Stimulated activated CD4-positive, alpha-beta T cell treated with anti-CD3 and anti-CD28 coated beads, TNF-alpha, amount 100 ng/mL, for 4 hours (primary cell): ENCODE results near the gene F2.
"Not testable (repeated sequence)": the region's sequence is repeated elsewhere in the genome, so short reads cannot be mapped to it uniquely, and the experiment has no call there.

Experiments used
- DNase-seq, 3 experiments: peaks; one replicate each; pipeline ENCODE4 v3.0.0-alpha.2; 2020; ENCODE audit warnings: low read depth in 3 of 3

Gene F2

GRCh38 chr11:46719048-46719542, at the start of gene F2:
Gene F2, plus strand, starts transcription at chr11:46719213. Its CDS starts 23 bp downstream, at chr11:46719236.
- DNase-seq = no peak

DNA sequence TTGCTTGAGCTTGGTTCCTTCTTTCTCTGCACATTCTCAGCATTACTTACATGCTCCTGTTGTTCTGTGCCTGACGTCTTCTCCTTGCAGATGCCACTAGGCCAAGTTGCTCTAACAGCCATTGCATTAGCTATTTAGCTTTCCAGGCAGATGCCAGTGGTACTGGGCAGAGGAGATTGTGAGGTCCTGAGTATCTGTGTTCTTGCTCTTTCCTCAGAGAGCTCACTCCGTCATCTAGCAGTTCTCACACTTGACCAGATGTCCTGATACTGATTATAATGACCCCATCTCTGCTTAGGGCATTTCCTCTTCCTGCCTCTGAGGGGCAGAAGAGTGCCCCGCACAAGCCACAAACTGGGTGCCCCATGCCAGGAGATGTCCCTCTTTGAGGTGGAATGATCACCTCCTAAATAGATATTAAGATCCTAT, 49.3 kb upstream of the F2 start:
- DNase-seq = no peak

- DNase-seq = not testable (repeated sequence)
These were observed 48.5 kb upstream of the F2 start for GRCh38 chr11:46670521-46670920.

GRCh38 chr11:46671958-46672315, 47.1 kb upstream of the F2 start:
- DNase-seq = no peak

DNA sequence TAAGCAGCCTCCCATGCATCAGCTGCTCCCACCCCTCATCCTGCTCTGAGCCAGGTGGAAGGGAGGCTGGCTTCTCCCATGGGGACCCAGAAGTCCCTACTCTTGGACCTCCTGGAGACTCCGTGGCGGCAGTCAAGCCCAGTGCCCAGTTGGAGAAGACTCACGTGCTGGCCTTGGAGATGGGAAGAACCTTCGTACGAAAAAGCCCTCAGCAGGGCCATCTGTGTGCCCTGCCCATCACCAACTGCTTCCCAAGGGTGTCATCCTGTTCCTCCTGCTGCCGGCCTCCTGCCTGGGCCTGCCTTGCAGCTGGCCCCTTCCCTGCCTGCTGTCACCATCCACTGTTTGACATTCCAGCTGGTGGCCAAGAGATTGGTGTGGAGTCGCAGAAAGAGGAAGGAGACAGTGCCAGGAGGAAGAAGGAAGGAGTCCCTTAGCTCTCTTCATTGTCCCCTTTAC, 46.6 kb upstream of the F2 start:
- no peak for DNase-seq

GRCh38 chr11:46673713-46674462, 45.1 kb upstream of the F2 start:
- DNase-seq = no peak

GRCh38 chr11:46674463-46675287, 44.3 kb upstream of the F2 start:
- DNase-seq = no peak

DNA sequence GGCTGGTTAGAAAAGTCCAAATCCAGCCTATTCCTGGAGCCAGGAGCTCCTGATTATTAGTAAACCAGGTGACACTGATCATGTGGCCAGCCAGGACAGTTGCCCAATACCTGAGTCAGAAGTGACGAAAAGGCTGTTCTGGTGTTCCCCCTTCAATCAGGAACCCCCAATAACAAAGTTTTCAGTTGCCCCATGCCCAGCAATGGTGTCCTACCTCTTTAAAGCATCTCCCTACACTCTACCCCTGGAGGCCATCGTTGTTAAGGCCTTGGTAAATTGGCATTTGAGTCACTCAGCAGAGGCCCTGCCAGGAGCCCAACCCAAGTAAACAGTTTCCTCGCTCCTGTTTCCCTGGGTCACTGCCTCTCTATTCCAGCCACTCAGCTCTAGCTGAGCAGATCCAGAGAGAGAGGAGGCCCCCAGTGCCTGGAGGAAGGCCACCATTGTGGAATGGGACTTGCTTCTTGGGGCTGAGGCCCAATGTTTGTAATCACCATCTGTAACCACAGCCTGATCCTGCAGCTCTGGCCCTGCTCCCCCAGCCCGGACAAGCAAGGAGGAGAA, 43.6 kb upstream of the F2 start:
- no peak for DNase-seq

- no peak for DNase-seq
These were observed 43.1 kb upstream of the F2 start for GRCh38 chr11:46675949-46676348.

DNA sequence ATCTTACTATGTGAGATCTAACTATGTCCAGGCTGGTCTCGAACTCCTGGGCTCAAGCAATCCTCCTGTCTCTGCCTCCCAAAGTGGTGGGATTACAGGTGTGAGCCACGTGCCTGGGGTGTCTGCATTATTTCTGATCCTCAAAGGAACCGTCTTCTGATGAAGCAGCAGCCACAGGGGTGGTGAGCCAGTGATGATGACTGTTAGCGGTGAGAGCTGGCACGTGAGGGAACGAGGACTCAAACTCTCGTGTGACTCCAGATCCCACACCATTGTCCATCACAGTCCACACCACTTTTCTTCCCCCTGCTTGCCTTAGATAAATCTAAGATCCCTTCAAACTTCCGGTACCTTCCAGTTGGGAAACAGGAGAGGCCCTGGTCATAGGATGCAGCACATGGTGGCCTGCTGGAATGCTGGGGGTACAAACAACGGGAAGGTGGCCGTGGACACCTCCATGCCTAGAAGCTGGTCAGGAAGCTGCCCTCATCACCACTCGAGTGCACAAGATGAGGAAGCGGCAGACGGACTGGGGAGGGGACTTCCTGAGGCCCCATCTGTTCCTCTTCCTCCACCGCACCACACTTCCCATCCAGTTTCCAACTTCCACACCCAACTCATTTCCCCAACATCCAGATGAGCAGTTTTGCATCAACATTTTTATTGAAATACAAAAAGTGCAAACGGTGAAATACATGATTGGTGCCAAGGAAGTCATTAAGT, 42.4 kb upstream of the F2 start:
- DNase-seq = no peak

DNA sequence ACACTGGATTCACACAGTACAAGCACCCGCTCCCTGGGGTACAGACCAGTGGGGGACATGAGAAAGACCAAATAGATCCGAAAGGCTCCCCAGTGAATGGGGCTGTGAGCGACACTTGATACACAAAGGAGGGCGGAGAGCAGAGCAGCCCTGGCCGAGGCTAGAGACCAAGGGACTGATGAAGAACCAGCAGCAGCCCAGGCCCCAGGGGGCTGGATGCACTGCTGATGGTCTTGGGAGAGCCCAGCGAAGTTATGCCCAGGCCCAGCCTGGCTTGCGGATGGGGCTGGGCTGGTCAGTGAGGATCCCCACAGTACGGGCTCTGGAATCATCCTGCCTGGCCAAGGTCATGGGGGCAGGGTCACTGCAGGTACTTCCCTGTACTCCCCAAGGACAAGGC, 41.8 kb upstream of the F2 start:
- DNase-seq = no peak

- DNase-seq = no peak
These were observed 40.8 kb upstream of the F2 start for GRCh38 chr11:46677991-46678740.

- DNase-seq = no peak
These were observed 40.3 kb upstream of the F2 start for GRCh38 chr11:46678741-46679130.

DNA sequence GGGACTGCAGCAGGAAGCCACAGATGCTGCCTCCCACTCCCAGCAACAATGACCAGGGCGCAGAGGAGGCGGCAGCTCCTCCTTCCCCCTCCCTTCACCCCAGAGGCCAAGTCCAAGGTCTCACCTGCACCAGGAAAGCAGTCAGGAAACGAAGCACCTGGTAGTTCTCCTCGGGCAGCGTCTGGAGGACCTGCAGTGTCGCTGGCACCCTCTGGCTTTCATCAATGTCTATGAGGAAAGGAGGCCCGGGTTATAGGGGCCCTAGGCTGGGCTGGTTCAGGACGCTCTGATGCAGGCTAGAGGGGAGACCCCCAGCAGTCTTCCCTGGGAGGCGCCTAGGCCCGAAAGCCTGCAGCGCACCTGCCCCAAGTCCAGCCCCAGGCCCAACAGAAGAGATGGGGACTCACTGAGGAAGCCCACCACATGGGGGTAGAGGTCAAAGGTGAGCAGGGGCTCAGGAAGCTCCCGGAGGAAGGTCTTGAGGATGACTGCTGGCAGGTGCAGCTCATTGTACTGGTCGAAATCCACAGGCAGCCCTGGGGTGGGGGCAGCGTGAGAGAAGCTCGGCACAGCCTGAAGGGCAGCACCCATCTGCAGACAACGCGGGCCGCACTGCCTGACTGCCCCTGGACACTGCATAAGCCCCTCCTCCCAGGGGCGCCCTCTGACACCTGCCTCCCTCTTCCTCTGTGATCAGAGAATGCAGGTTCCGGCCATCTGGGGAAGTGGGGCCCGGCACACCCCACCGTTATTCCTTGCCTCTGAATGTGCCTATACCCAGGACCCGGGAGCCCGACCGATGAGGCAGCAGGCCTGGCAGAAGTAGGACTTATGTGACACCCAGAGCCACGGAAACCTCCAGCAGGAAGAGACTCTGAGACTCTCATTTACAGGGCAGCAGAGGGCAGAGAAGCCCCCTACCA, 39.5 kb upstream of the F2 start:
- DNase-seq = no peak

- DNase-seq = no peak
These were observed 38.8 kb upstream of the F2 start for GRCh38 chr11:46680164-46680760.

DNA sequence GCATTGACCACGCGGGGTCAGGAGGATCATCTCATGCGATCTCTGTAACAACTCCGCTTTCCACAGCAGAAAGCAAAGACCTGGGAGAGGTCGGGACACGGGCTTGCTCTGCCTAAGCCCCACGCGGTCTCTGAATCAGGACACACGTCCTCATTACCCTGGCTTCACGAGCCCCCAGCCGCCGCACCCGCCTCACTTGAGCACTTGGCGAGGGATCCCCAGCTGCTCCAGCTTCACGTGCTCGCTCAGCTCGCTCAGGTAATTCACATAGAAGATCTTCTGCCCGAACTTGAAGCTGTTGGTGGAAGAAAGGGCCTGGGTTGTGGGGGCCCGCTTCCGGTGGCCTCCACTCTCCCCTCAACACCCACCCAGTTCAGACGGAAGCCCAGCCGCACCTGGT, 38.2 kb upstream of the F2 start:
- no peak for DNase-seq

GRCh38 chr11:46681814-46682213, 37.2 kb upstream of the F2 start:
- DNase-seq = no peak

DNA sequence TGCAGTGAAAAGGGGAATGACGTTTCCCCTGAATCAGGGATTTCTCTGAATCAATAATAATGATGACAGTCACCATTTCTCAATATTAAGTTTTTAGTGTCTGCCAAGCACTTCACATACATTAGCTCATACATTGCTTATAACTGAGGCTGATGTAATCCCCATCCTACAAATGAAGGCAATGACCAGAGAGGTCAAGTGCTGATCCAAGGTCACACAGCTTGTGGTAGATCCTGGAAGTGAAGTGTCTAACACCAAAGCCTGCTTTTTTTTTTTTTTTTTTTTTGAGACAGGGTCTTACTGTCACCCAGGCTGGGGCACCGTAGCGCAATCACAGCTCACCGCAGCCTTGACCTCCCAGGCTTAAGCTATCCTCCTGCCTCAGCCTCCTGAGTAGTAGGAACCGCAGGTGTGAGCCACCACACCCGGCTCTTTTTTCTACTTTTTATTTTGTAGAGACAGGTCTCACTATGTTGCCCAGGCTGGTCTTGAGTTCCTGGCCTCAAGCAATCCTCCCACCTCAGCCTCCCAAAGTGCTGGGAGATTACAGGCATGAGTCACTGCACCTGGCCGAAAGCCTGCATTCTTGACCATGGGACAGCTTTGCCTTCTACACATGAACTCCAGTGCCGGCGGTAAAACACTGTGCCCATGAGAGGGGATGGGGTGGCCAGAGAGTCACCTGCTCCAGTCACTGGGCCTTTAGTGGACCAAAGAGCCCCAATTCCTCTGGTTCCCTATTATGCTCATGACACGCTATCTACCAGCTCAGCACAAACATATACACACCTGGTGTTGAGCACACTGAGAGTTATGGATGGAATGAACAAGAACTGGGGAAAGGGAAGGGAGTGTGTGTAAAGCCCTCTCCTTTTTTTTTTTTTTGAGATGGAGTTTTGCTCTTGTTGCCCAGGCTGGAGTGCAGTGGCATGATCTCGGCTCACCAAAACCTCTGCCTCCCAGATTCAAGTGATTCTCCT, 36.0 kb upstream of the F2 start:
- no peak for DNase-seq
